ENCODE results near the gene CD96.

GRCh38 chr3:111584744-111585143 lies 42.7 kb downstream of the CD96 start:
- TF ChIP-seq, protein P1, sequence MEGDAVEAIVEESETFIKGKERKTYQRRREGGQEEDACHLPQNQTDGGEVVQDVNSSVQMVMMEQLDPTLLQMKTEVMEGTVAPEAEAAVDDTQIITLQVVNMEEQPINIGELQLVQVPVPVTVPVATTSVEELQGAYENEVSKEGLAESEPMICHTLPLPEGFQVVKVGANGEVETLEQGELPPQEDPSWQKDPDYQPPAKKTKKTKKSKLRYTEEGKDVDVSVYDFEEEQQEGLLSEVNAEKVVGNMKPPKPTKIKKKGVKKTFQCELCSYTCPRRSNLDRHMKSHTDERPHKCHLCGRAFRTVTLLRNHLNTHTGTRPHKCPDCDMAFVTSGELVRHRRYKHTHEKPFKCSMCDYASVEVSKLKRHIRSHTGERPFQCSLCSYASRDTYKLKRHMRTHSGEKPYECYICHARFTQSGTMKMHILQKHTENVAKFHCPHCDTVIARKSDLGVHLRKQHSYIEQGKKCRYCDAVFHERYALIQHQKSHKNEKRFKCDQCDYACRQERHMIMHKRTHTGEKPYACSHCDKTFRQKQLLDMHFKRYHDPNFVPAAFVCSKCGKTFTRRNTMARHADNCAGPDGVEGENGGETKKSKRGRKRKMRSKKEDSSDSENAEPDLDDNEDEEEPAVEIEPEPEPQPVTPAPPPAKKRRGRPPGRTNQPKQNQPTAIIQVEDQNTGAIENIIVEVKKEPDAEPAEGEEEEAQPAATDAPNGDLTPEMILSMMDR (conservative IDR thresholded peaks at IDR 0.05 in 1 of 2, IDR thresholded peaks at IDR 0.05 in 1 of 2; ENCODE audit: extremely low read depth in 1 of 2, insufficient read depth in 1 of 2, low read depth in 1 of 2, low read length in 2 of 2), result no peak
- TF ChIP-seq EZH2 (IDR thresholded peaks at IDR 0.05; ENCODE audit: borderline replicate concordance, low read length), result no peak
